Smooth muscle cell of bladder (primary cell): Measurements from ENCODE around the gene BRAF. TPM values are rescaled to one million over a fixed set of nuclear protein-coding genes. Genes with fewer than 3 reads are reported as not detected.

Experiments used
- total RNA-seq: library from RNA; depleted of rRNA; stranded (reverse); fragments of >200 nt; gene quantifications from 2 replicates; pipeline ENCODE4 v1.2.3, GENCODE V29; 2014

Gene BRAF
- 13.7 and 17.1 TPM in 2 replicates for total RNA-seq

GRCh38 chr7:140924821-140925421 lies at the start of gene BRAF:
Gene BRAF (minus strand): TSS chr7:140924929. CDS start chr7:140924703, 226 bp downstream.

GRCh38 chr7:140696680-140697446 lies 227.9 kb downstream of the BRAF start, which contains the start of gene NDUFB2:
Gene NDUFB2 (plus strand): TSS chr7:140696708. CDS start chr7:140696745, 37 bp downstream.

GRCh38 chr7:140672382-140673062 lies 252.2 kb downstream of the BRAF start, which contains the start of gene ADCK2:
Gene ADCK2 (plus strand): TSS chr7:140672945. CDS start chr7:140673331, 386 bp downstream.

Other genes with a start within 250 kb of the BRAF start
- 137 and 147 TPM in 2 replicates for gene NDUFB2, start 228.2 kb downstream of the BRAF start, total RNA-seq
- gene MRPS33, start 90.0 kb upstream of the BRAF start, total RNA-seq = 47.8 and 50.2 TPM in 2 replicates
- under 0.01 and 0.09 TPM in 2 replicates for gene TMEM178B, start 149.1 kb upstream of the BRAF start, total RNA-seq